ENCODE measurements around the gene MAPK1IP1L. TPM values are rescaled to one million over a fixed set of nuclear protein-coding genes. Genes with fewer than 3 reads are reported as not detected.
A peak's percentile ranks its signal among the peaks of the same experiment; 100 is the strongest.
"Not testable (repeated sequence)": the region's sequence is repeated elsewhere in the genome, so short reads cannot be mapped to it uniquely, and the experiment has no call there.

The MAPK1IP1L gene
- total RNA-seq, 1 donor from 2014 or later = 58.4 TPM

- ATAC-seq = no peak
Measured at GRCh38 chr14:55057919-55058318, 6.5 kb downstream of the MAPK1IP1L start.

- ATAC-seq = no peak
Measured at GRCh38 chr14:55059333-55059732, 7.9 kb downstream of the MAPK1IP1L start.

GRCh38 chr14:55062517-55063351 lies 11.3 kb downstream of the MAPK1IP1L start:
- ATAC-seq = peak; percentile 48

GRCh38 chr14:55064896-55065295 lies 13.4 kb downstream of the MAPK1IP1L start:
- not testable (repeated sequence) for ATAC-seq

- no peak for ATAC-seq
Measured at GRCh38 chr14:55065411-55065810, 14.0 kb downstream of the MAPK1IP1L start.

- no peak for ATAC-seq
Measured at GRCh38 chr14:55066223-55066622, 14.8 kb downstream of the MAPK1IP1L start.

GRCh38 chr14:55070981-55071411 lies 19.5 kb downstream of the MAPK1IP1L start:
- ATAC-seq = no peak

GRCh38 chr14:55071870-55072640 lies 20.6 kb downstream of the MAPK1IP1L start:
- ATAC-seq = peak; percentile 88

GRCh38 chr14:55073856-55074255 lies 22.4 kb downstream of the MAPK1IP1L start:
- ATAC-seq = no peak

GRCh38 chr14:55074662-55075061 lies 23.2 kb downstream of the MAPK1IP1L start:
- no peak for ATAC-seq

- ATAC-seq = no peak
Measured at GRCh38 chr14:55075628-55076175, 24.3 kb downstream of the MAPK1IP1L start.

GRCh38 chr14:55077170-55078151 lies 26.0 kb downstream of the MAPK1IP1L start:
- ATAC-seq = peak; percentile 91

- not testable (repeated sequence) for ATAC-seq
Measured at GRCh38 chr14:55079961-55080360, 28.5 kb downstream of the MAPK1IP1L start.

GRCh38 chr14:55084401-55085059 lies 33.1 kb downstream of the MAPK1IP1L start:
- ATAC-seq = no peak

GRCh38 chr14:55085060-55085660 lies 33.7 kb downstream of the MAPK1IP1L start:
- ATAC-seq = no peak

GRCh38 chr14:55086938-55087337 lies 35.5 kb downstream of the MAPK1IP1L start:
- no peak for ATAC-seq

GRCh38 chr14:55088356-55088755 lies 36.9 kb downstream of the MAPK1IP1L start:
- ATAC-seq = peak; percentile 33

GRCh38 chr14:55092341-55092740 lies 40.9 kb downstream of the MAPK1IP1L start:
- no peak for ATAC-seq

- no peak for ATAC-seq
Measured at GRCh38 chr14:55094292-55095157, 43.1 kb downstream of the MAPK1IP1L start.
